Parathyroid adenoma (tissue), 2 donors: Measurements from ENCODE around the gene RHD.
"Not testable (repeated sequence)": the region's sequence is repeated elsewhere in the genome, so short reads cannot be mapped to it uniquely, and the experiment has no call there.

Experiments
- H2AFZ ChIP-seq: fragments of 300-600 bp; sonication (generic); one replicate; pipeline ENCODE4 v1.7.0; 2017; ENCODE audit warnings: antibody characterized with exemption, mild to moderate bottlenecking
- H3K27ac ChIP-seq: fragments of 300-600 bp; sonication (generic); one replicate; pipeline ENCODE4 v1.7.0; 2017
- H3K27me3 ChIP-seq: fragments of 300-600 bp; sonication (generic); one replicate; pipeline ENCODE4 v1.7.0; 2017; ENCODE audit warnings: low read length; ENCODE audit not compliant: control insufficient read depth, insufficient read depth
- H3K36me3 ChIP-seq: fragments of 300-600 bp; sonication (generic); one replicate; pipeline ENCODE4 v1.7.0; 2017; ENCODE audit warnings: low read length; ENCODE audit not compliant: control insufficient read depth, insufficient read depth
- H3K4me1 ChIP-seq: fragments of 300-600 bp; sonication (generic); one replicate; pipeline ENCODE4 v1.7.0; 2017; ENCODE audit warnings: control low read depth
- H3K4me2 ChIP-seq: fragments of 300-600 bp; sonication (generic); one replicate; pipeline ENCODE4 v1.7.0; 2017; ENCODE audit warnings: low read length
- H3K4me3 ChIP-seq: fragments of 300-600 bp; sonication (generic); one replicate; pipeline ENCODE4 v1.7.0; 2017; ENCODE audit warnings: low read depth, low read length
- H3K79me2 ChIP-seq: fragments of 300-600 bp; sonication (generic); one replicate; pipeline ENCODE4 v1.7.0; 2017; ENCODE audit warnings: control low read depth
- H3K9ac ChIP-seq: fragments of 300-600 bp; sonication (generic); one replicate; pipeline ENCODE4 v1.7.0; 2017; ENCODE audit warnings: mild to moderate bottlenecking
- H3K9me3 ChIP-seq: fragments of 300-600 bp; sonication (generic); one replicate; pipeline ENCODE4 v1.7.0; 2017; ENCODE audit warnings: low read length; ENCODE audit not compliant: control insufficient read depth
- CTCF ChIP-seq: fragments of 300-600 bp; sonication (generic); IDR thresholded peaks from one replicate; pipeline ENCODE4 v1.7.0; 2017; ENCODE audit warnings: antibody characterized with exemption, mild to moderate bottlenecking
- donor health status: primary hyperparathyroidism.

RHD gene

GRCh38 chr1:25272238-25272637, at the start of gene RHD:
RHD (plus strand) TSS chr1:25272509; CDS start chr1:25272548, 39 bp downstream.
- H3K4me1 ChIP-seq, H3K27ac ChIP-seq, H3K9ac ChIP-seq, H3K4me2 ChIP-seq, H2AFZ ChIP-seq, H3K9me3 ChIP-seq, H3K4me3 ChIP-seq, H3K79me2 ChIP-seq, H3K36me3 ChIP-seq, H3K27me3 ChIP-seq: not testable (repeated sequence)

- H3K4me3 ChIP-seq: no peak overlapping the region
- H2AFZ ChIP-seq: no peak overlapping the region
- H3K36me3 ChIP-seq: peaks cover 2% of the 10 kb centered on the region
- TF ChIP-seq CTCF: no peak
- no peak overlapping the region for H3K4me2 ChIP-seq
- H3K9me3 ChIP-seq: no peaks in the 10 kb centered on the region
- H3K79me2 ChIP-seq: no peaks in the 10 kb centered on the region
- H3K27me3 ChIP-seq: no peaks in the 10 kb centered on the region
- H3K4me1 ChIP-seq: no peaks in the 10 kb centered on the region
- no peak overlapping the region for H3K9ac ChIP-seq
- no peak overlapping the region for H3K27ac ChIP-seq
Measured at GRCh38 chr1:25222606-25223005, 49.7 kb upstream of the RHD start.

GRCh38 chr1:25223471-25223870, 48.8 kb upstream of the RHD start:
- Histone ChIP-seq H3K36me3 (peaks cover 2% of the 10 kb centered on the region), H3K9ac (no peak overlapping the region), H3K27me3 (no peaks in the 10 kb centered on the region), H3K4me2 (no peak overlapping the region), H3K27ac (no peak overlapping the region), H2AFZ (no peak overlapping the region), H3K79me2 (no peaks in the 10 kb centered on the region), H3K4me1 (no peaks in the 10 kb centered on the region), H3K9me3 (no peaks in the 10 kb centered on the region), H3K4me3 (no peak overlapping the region)
- no peak for TF ChIP-seq CTCF

- Histone ChIP-seq H3K27ac (peak within 1 kb of the TSS; percentile 92), H3K4me2 (peak within 1 kb of the TSS; percentile 97), H3K4me1 (no peaks in the 10 kb centered on the region), H3K9me3 (no peaks in the 10 kb centered on the region), H2AFZ (peak within 1 kb of the TSS; percentile 76), H3K36me3 (no peaks in the 10 kb centered on the region), H3K9ac (peak within 1 kb of the TSS; percentile 80), H3K79me2 (no peaks in the 10 kb centered on the region), H3K27me3 (no peaks in the 10 kb centered on the region), H3K4me3 (peak within 1 kb of the TSS; percentile 96)
- TF ChIP-seq CTCF: no peak
Measured at GRCh38 chr1:25232027-25232865, 40.1 kb upstream of the RHD start, which contains the start of gene SYF2. SYF2 (minus strand) TSS chr1:25232502; CDS start chr1:25232467, 35 bp downstream.

- Histone ChIP-seq H3K36me3 (no peaks in the 10 kb centered on the region), H2AFZ (peak overlapping the region; percentile 76), H3K9me3 (no peaks in the 10 kb centered on the region), H3K79me2 (no peaks in the 10 kb centered on the region), H3K4me1 (no peaks in the 10 kb centered on the region), H3K27ac (peak overlapping the region; percentile 92), H3K4me3 (peak overlapping the region; percentile 96), H3K4me2 (peak overlapping the region; percentile 97), H3K27me3 (no peaks in the 10 kb centered on the region), H3K9ac (peak overlapping the region; percentile 80)
- no peak for TF ChIP-seq CTCF
Measured at GRCh38 chr1:25232866-25233784, 39.2 kb upstream of the RHD start.

GRCh38 chr1:25235411-25235810, 36.9 kb upstream of the RHD start:
- H3K4me3 ChIP-seq, H3K4me2 ChIP-seq, H3K36me3 ChIP-seq, H3K4me1 ChIP-seq, H3K9ac ChIP-seq, H2AFZ ChIP-seq, H3K27me3 ChIP-seq, H3K27ac ChIP-seq, H3K9me3 ChIP-seq, H3K79me2 ChIP-seq: not testable (repeated sequence)

GRCh38 chr1:25236261-25236660, 36.0 kb upstream of the RHD start:
- not testable (repeated sequence) for H3K4me2 ChIP-seq, H3K9me3 ChIP-seq, H3K36me3 ChIP-seq, H3K4me1 ChIP-seq, H3K27me3 ChIP-seq, H3K79me2 ChIP-seq, H3K27ac ChIP-seq, H3K9ac ChIP-seq, H2AFZ ChIP-seq, H3K4me3 ChIP-seq
